Loucy (cell line): Measurements from ENCODE around the gene TRIM60.

Source experiments
- H2AFZ ChIP-seq: fragments of 200-600 bp; sonication (generic); 2 replicates; pipeline ENCODE4 v1.6.0; 2016; ENCODE audit warnings: antibody characterized with exemption, mild to moderate bottlenecking, low read length, moderate library complexity
- H3F3A ChIP-seq: fragments of 200-600 bp; 2 replicates; pipeline ENCODE4 v1.6.0; 2016; ENCODE audit warnings: antibody characterized with exemption, low read depth, mild to moderate bottlenecking
- H3K27me3 ChIP-seq: fragments of 200-600 bp; sonication (generic); 2 replicates; pipeline ENCODE4 v1.6.1; 2014; ENCODE audit warnings: low read length, mild to moderate bottlenecking; ENCODE audit not compliant: insufficient read depth, poor library complexity, severe bottlenecking
- H3K36me3 ChIP-seq: fragments of 200-600 bp; sonication (generic); 2 replicates; pipeline ENCODE4 v1.6.1; 2016; ENCODE audit warnings: low read length; ENCODE audit not compliant: insufficient read depth
- H3K4me1 ChIP-seq: fragments of 200-600 bp; sonication (generic); 2 replicates; pipeline ENCODE4 v1.5.1; 2014; ENCODE audit warnings: low read length, mild to moderate bottlenecking; ENCODE audit not compliant: insufficient read depth, poor library complexity, severe bottlenecking
- H3K4me2 ChIP-seq: fragments of 200-600 bp; sonication (generic); 2 replicates; pipeline ENCODE4 v1.6.0; 2014; ENCODE audit warnings: antibody characterized with exemption, low read length, low read depth, mild to moderate bottlenecking; ENCODE audit not compliant: poor library complexity, severe bottlenecking
- H3K4me3 ChIP-seq: fragments of 200-600 bp; sonication (generic); 2 replicates; pipeline ENCODE4 v1.5.1; 2014; ENCODE audit warnings: low read length, mild to moderate bottlenecking, mixed read lengths; ENCODE audit not compliant: poor library complexity, severe bottlenecking
- H3K79me2 ChIP-seq: fragments of 200-600 bp; sonication (generic); 2 replicates; pipeline ENCODE4 v1.6.1; 2014; ENCODE audit warnings: low read length; ENCODE audit not compliant: insufficient read depth
- H3K9ac ChIP-seq: fragments of 200-600 bp; sonication (generic); 2 replicates; pipeline ENCODE4 v1.6.0; 2014; ENCODE audit warnings: mild to moderate bottlenecking, low read depth, low read length, moderate library complexity; ENCODE audit not compliant: poor library complexity, severe bottlenecking
- H3K9me2 ChIP-seq: fragments of 200-600 bp; sonication (generic); replicated peaks from 2 replicates; pipeline ENCODE4 v1.6.1; 2016; ENCODE audit warnings: low read depth, low read length, mixed read lengths
- H3K9me3 ChIP-seq: fragments of 200-600 bp; sonication (generic); 2 replicates; pipeline ENCODE4 v1.6.1; 2014; ENCODE audit warnings: mild to moderate bottlenecking, antibody characterized with exemption, low read length, low read depth; ENCODE audit not compliant: insufficient read depth
- H4K20me1 ChIP-seq: fragments of 200-600 bp; sonication (generic); 2 replicates; pipeline ENCODE4 v1.6.0; 2014; ENCODE audit warnings: antibody characterized with exemption, low read length, mild to moderate bottlenecking; ENCODE audit not compliant: insufficient read depth, poor library complexity, severe bottlenecking
- CTCF ChIP-seq: fragments of 200-600 bp; sonication (generic); conservative IDR thresholded peaks from 2 replicates; pipeline ENCODE4 v1.5.1; 2014; ENCODE audit warnings: mild to moderate bottlenecking, antibody characterized with exemption, low read length
- EZH2phosphoT487 ChIP-seq: fragments of 200-600 bp; IDR thresholded peaks from 2 replicates; pipeline ENCODE4 v1.6.1; 2018; ENCODE audit warnings: antibody characterized with exemption, mild to moderate bottlenecking, moderate library complexity, borderline replicate concordance

The TRIM60 gene

GRCh38 chr4:165005352-165005925 is 26.4 kb upstream of the TRIM60 start:
- no peaks in the 10 kb centered on the region for H3K36me3 ChIP-seq
- H3K27me3 ChIP-seq, result no peaks in the 10 kb centered on the region
- no peaks in the 10 kb centered on the region for H3K4me1 ChIP-seq
- no peaks in the 10 kb centered on the region for H3K9me2 ChIP-seq
- H3F3A ChIP-seq, result no peaks in the 10 kb centered on the region
- H3K9me3 ChIP-seq, result no peaks in the 10 kb centered on the region
- H3K4me2 ChIP-seq, result no peak overlapping the region
- H2AFZ ChIP-seq, result peak overlapping the region; percentile 36; the same call in 1 of the 2 replicates
- no peaks in the 10 kb centered on the region for H4K20me1 ChIP-seq
- no peaks in the 10 kb centered on the region for H3K79me2 ChIP-seq
- no peak overlapping the region for H3K4me3 ChIP-seq
- no peak overlapping the region for H3K9ac ChIP-seq
- TF ChIP-seq CTCF (no peak), EZH2phosphoT487 (no peak)

- Histone ChIP-seq H4K20me1 (no peaks in the 10 kb centered on the region), H3K9ac (no peak overlapping the region), H3K9me3 (no peaks in the 10 kb centered on the region), H3K4me2 (no peak overlapping the region), H2AFZ (no peak overlapping the region), H3K27me3 (no peaks in the 10 kb centered on the region), H3K9me2 (no peaks in the 10 kb centered on the region), H3K36me3 (no peaks in the 10 kb centered on the region), H3F3A (no peaks in the 10 kb centered on the region), H3K4me1 (no peaks in the 10 kb centered on the region), H3K79me2 (no peaks in the 10 kb centered on the region), H3K4me3 (no peak overlapping the region)
- TF ChIP-seq CTCF, result no peak
- no peak for TF ChIP-seq EZH2phosphoT487
Measured at GRCh38 chr4:165006456-165006855, 25.3 kb upstream of the TRIM60 start.

- H4K20me1 ChIP-seq, result no peaks in the 10 kb centered on the region
- H3F3A ChIP-seq, result no peaks in the 10 kb centered on the region
- no peak overlapping the region for H3K9ac ChIP-seq
- no peaks in the 10 kb centered on the region for H3K9me2 ChIP-seq
- no peaks in the 10 kb centered on the region for H3K79me2 ChIP-seq
- H3K4me1 ChIP-seq, result no peaks in the 10 kb centered on the region
- TF ChIP-seq CTCF, result no peak
- TF ChIP-seq EZH2phosphoT487, result no peak
- no peak overlapping the region for H3K4me2 ChIP-seq
- no peak overlapping the region for H3K4me3 ChIP-seq
- no peaks in the 10 kb centered on the region for H3K36me3 ChIP-seq
- H3K27me3 ChIP-seq, result no peaks in the 10 kb centered on the region
- no peaks in the 10 kb centered on the region for H3K9me3 ChIP-seq
- no peak overlapping the region for H2AFZ ChIP-seq
Measured at GRCh38 chr4:165006886-165007285, 24.9 kb upstream of the TRIM60 start.
